GM12801 (cell line): ENCODE results near the gene ADGRG2.

Experiments
- TF ChIP-seq, protein P1 (sequence below): IDR thresholded peaks from one replicate; pipeline ENCODE4 v1.5.1; 2011; ENCODE audit warnings: control low read depth; ENCODE audit not compliant: insufficient read length; ENCODE audit errors: extremely low read depth

The ADGRG2 gene

DNA sequence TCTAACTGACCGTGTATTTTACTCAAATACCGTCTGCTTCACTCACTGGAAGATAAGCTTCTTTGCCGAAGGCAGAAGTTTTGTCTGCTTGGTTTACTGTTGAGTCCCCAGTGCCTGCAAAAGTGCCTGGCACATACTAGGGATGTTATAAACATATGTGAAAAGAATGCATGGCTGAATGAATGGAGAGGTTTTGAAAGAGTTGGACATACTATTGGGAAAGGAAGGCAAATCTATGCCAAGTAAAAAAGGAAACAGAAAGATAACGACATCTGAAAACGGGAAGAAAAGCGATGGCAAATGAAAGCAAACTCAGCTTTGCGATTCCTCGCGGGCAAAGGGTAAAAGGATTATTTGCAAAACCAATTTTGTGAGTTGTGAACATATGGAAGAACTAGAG lies 21.7 kb downstream of the ADGRG2 start:
- TF ChIP-seq, protein P1, sequence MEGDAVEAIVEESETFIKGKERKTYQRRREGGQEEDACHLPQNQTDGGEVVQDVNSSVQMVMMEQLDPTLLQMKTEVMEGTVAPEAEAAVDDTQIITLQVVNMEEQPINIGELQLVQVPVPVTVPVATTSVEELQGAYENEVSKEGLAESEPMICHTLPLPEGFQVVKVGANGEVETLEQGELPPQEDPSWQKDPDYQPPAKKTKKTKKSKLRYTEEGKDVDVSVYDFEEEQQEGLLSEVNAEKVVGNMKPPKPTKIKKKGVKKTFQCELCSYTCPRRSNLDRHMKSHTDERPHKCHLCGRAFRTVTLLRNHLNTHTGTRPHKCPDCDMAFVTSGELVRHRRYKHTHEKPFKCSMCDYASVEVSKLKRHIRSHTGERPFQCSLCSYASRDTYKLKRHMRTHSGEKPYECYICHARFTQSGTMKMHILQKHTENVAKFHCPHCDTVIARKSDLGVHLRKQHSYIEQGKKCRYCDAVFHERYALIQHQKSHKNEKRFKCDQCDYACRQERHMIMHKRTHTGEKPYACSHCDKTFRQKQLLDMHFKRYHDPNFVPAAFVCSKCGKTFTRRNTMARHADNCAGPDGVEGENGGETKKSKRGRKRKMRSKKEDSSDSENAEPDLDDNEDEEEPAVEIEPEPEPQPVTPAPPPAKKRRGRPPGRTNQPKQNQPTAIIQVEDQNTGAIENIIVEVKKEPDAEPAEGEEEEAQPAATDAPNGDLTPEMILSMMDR: no peak

GRCh38 chrX:19097553-19098283 lies 24.6 kb downstream of the ADGRG2 start:
- TF ChIP-seq, protein P1: no peak

DNA sequence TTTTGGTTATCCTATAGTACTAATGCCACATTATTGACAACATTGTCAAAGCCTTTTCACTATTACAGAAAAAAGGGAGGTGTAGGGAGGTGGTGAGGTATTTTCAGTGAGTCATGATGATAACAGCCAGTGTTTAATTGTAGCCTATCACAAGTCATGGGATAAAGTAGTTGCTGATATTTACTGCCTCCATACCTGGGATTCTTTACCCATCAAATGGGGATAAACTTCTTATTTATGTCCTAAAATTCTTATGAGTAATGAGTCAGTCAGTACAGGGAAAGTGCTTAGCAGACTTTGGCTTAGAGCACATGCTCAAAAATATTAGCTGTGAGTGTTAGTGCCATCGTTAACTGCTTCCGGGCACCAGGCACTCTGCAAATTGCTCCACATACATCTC lies 25.7 kb downstream of the ADGRG2 start:
- TF ChIP-seq, protein P1: no peak

- TF ChIP-seq, protein P1: no peak
These were observed 27.6 kb downstream of the ADGRG2 start for GRCh38 chrX:19094654-19095053.

DNA sequence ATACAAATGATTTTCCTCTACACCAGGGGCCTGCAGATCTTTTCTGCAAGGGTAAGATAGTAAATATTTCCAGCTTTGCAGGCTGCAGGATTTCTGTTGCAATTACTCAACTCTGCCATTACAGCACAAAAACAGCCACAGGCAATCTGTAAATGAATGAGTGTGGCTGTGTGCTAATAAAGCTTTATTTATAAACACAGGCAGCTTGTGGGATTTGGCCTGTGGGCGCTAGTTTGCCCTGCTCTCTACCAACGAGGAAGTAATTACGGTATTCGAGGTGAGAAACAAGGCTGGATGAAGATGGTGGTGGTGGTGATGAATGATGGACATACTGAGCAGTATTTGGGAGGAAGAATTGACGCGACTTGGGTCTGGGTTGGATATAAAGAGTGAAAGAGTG lies 30.7 kb downstream of the ADGRG2 start:
- TF ChIP-seq, protein P1: no peak

DNA sequence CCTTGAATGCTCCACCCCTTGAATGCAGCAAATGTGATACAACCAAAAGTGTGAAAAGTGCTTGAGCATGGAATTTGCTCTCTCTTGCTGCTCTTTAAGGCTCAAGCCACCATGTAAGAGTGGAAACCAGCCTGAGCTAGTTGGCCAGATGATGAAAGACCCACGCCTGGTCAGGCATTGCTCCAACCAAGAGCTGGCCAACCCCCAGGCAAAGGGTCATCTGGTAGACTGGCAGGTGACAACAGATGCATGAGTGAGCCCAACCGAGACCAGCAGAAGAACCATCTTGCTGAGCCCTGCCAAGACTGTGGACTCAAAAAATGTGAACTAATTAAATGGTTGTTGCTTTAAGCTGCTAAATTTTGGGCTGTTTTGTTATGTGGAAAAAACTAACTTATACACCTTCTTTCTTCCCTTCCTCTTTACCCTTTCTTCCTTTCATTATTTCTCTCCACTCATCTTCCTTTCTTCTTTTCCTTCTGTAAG lies 32.7 kb downstream of the ADGRG2 start:
- TF ChIP-seq, protein P1: no peak

DNA sequence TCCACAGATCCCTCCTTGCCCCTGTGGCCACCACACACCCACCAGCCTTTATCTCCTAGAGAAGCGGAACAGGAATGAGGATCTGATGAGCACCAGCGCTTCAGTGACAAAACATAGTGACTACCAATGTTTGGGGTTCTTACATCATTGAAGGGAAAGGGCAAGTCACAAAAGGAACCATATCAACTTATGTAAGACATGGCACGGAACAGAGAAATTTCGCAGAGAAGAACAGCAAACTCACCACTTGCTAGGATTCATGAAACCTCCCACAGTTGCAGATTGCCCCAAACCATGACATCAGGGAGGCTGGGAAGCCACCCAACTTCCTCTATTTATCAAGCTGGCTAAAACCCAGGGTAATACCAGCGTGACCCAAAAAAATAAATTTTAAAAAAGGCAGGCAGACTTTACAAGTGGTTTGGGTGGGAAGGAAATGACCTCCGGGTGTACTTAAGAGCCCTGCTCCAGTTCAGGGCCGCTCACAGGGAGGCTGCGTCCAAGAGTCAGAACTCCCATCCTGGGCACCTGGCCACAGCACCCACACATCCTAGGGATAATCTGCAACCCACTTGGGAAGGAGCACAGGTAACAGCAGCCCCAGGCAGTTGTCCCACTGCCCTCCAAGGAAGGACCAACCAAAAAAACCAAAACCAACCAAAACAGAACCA lies 36.0 kb downstream of the ADGRG2 start:
- TF ChIP-seq, protein P1: no peak
